GM12892 (cell line): ENCODE results near the gene RAB20.

Source experiments
- DNase-seq: peaks from one replicate; pipeline ENCODE4 v3.0.0; 2011; ENCODE audit not compliant: insufficient read length
- FAIRE-seq: peaks from 2 replicates; lab custom pipeline; 2011; peaks lifted over from hg19 to GRCh38; lab: Jason Lieb, UNC
- POLR2A ChIP-seq: IDR thresholded peaks from 2 replicates; pipeline ENCODE4 v1.6.1; 2011; ENCODE audit warnings: low read depth, low read length, control low read depth
- POLR2AphosphoS5 ChIP-seq: IDR thresholded peaks from 2 replicates; pipeline ENCODE4 v1.6.1; 2011; ENCODE audit warnings: low read depth, low read length, control low read depth
- TAF1 ChIP-seq: IDR thresholded peaks from 2 replicates; pipeline ENCODE4 v1.6.1; 2011; ENCODE audit warnings: low read depth, mild to moderate bottlenecking, control low read depth, low read length, borderline replicate concordance

The RAB20 gene

DNA sequence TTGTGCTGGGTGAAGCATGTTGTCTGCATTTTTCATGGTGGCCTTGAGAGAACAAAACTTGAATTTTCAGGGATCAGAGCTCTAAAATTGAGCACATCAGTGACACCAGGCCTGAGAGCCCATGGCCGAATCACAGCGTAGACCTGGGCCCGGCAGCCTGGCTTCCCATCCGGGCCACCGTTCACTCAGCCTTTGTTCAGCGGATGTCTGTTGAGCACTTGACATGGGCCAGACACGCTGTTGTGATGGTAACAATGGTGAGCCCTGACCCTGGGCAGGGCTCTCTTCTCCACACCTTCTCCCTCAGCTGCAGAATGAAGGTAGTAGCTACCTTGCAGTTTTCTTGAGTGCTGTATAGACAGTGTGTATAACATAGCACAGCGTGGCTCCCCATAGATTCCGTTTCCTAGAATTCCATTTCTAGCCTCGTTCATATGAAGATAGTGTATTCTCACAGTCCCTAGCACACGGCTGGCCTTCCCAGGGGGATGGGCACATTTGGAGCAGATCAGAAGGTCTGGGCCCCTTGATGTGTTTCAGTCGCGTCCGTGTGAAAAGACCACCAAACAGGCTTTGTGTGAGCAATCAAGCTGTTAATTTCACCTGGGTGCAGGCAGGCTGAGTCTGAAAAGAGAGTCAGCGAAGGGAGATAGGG is 75.3 kb downstream of the RAB20 start:
- DNase-seq (no peak), FAIRE-seq (no peak)
- TF ChIP-seq POLR2AphosphoS5 (no peak), TAF1 (no peak), POLR2A (no peak)

DNA sequence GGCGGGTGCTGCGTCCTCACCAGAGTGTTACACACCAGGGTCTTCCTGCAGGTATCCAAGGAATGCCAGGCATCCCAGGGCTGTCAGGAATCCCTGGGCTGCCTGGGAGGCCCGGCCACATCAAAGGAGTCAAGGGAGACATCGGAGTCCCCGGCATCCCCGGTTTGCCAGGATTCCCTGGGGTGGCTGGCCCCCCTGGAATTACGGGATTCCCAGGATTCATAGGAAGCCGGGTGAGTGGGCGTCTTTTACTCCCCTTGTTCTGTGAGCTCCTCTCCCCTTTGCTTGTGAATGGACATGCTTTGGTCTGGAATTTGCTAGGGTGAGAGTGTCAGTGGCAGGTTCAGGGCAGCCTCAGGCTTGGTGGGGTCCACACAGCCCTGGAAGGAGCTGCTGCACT is 75.9 kb downstream of the RAB20 start:
- FAIRE-seq (no peak), DNase-seq (no peak)
- TF ChIP-seq POLR2A (no peak), TAF1 (no peak), POLR2AphosphoS5 (no peak)

DNA sequence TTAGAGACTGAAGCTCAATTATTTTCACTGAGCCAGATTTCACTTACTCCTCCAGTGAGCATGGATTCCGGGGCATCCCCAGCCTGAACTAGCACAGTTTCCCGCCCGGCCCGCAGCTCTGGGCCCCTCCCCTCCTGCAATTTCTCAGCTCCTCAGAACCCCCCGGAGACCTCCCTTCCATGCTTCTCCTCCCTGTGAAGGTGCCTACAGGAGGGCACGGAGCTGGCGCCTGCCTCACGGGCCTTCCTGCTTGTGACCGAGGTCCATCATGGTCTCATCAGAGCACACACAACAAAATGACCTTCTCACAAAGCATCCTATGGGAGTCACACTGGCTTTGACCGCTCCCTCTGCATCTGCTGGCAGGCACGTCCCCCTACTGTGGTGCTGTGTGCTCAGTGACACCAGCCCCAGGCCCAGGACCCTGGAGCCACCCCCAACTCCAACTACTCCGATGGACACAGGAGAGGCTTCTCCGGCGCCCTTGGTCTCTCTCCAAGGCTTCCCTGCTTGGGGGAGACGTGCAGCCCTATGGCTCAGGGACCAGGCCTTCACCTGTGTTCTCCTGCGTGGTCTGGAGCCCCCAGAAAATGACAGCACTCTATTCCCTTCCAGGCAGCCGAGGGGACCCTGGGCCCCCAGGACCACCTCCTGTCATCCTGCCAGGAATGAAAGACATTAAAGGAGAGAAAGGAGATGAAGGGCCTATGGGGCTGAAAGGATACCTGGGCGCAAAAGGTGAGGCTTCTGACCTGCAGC is 77.1 kb downstream of the RAB20 start:
- no peak for TF ChIP-seq POLR2AphosphoS5
- TF ChIP-seq POLR2A: no peak
- TF ChIP-seq TAF1: no peak
- no peak for DNase-seq
- no peak for FAIRE-seq

DNA sequence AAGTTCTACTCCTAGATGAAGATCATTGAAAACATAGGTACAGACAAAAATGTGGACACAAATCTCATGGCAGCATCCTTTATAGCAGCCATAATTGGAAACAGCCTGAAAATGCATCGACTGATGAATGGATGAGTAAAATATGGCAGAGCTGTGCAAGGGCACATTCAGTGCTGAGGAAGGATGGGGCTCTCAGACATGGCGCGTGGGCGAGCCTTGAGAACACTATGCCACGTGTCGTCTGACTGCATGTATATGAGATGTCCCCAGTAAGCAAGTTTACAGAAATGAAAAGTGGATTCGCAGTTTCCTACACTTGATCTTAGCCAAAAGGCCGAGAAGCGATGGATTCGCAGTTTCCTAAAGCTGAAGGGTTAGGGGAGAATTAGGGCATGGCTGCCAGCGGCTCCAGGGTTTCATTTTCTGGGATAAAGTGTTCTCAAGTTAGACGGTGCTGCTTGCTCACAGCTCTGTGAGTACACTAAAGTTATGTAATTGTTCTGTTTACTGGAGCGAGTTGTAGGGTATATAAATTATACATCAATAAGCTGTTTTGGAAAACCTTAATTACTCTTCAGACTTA is 78.0 kb downstream of the RAB20 start:
- no peak for FAIRE-seq
- TF ChIP-seq TAF1: no peak
- no peak for TF ChIP-seq POLR2A
- no peak for TF ChIP-seq POLR2AphosphoS5

DNA sequence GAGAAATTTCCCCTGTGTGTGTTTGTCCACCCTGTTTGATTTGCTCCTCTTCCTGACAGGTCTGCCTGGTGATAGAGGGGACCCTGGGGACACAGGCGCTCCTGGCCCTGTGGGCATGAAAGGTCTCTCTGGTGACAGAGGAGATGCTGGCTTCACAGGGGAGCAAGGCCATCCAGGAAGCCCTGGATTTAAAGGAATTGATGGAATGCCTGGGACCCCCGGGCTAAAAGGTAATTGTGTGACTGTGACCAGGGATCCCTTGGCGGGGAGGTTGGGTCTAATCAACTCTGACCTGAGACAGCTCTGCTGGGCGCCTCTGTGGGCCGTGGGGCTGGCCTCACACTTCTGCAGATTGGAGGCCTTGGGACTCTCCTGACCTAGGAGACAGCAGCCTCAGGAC is 81.4 kb downstream of the RAB20 start:
- FAIRE-seq: no peak
- TF ChIP-seq POLR2A: no peak
- no peak for TF ChIP-seq TAF1
- TF ChIP-seq POLR2AphosphoS5: no peak

More for the DNA sequence above, 78.0 kb downstream of the RAB20 start:
- DNase-seq: no peak

DNA sequence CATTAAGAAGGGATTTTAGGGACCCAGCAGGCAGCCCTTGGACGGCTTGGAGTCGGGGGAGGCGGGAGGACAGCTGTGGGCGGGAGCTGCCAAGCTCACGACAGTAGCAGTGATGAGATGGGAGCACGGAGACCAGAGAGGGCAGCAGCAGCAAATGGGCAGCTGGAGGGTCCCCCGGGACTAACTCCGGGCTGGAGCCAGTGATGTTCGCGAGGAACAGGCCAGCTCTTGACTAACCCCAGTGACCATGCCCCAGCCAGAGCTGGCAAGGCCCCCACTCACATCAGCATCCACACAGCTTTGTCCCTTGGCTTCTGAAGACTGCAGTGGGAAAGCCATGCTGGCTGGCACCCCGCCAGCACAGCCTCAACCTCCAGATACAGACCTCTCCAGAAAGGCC is 81.9 kb downstream of the RAB20 start:
- FAIRE-seq (no peak), DNase-seq (no peak)
- TF ChIP-seq TAF1 (no peak), POLR2A (no peak), POLR2AphosphoS5 (no peak)

More for the DNA sequence above, 81.4 kb downstream of the RAB20 start:
- no peak for DNase-seq

DNA sequence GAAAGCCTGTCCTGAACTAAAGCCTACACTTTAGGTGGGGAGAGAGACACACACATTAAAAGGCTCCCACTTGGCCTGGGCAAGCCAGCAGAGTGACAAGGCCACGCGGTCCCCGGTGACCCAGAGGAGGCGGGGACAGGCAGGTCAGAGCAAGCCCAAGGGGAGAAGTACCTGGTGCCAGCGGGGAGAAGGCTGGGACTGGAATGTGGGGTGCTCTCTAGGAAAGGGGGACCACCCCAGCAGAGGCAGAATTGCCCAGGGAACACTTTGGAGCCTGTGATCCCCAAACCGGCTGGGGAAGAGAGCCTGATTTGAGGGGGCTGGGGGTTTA is 82.3 kb downstream of the RAB20 start:
- DNase-seq: no peak
- TF ChIP-seq TAF1 (no peak), POLR2A (no peak), POLR2AphosphoS5 (no peak)
- FAIRE-seq: no peak

DNA sequence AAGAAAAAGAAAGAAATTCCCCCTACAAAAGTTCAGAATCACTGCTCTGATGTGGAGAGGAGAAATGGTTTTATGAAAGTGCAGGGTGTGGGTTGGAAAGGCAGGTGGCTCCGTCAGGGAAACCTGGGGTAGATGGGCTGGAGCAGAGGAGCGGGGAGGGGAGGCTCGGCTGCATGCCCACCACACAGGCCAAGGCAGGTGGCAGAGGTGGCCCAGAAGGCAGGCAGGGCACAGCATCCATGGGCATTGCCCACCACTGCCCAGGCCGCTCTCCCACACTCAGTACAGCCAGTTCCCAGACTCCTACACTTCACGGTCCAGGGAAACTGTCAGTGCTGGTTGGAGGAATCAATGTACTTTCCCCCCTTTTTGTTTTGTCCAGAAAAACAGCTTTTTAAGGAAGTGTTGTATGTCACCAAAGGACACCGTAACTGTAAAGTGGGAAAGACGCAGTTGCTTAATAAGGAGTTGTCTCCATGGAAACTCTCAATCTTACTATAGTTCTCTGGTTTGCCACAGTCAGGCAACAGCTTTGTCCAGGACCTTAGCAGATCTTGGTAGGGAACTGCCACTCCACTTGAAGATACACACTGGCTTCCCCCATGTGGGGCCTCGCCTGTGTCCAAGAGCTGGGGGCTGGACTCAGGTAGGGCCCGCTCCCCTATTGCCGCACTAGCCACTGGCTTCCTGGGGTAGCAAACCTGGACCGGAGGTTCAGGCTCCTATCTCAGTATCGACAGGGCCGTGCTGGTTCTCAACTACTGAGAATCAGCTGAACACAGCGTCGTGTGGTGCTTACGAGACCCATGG is 82.9 kb downstream of the RAB20 start:
- TF ChIP-seq TAF1 (no peak), POLR2AphosphoS5 (no peak), POLR2A (no peak)
- FAIRE-seq: no peak
- no peak for DNase-seq

DNA sequence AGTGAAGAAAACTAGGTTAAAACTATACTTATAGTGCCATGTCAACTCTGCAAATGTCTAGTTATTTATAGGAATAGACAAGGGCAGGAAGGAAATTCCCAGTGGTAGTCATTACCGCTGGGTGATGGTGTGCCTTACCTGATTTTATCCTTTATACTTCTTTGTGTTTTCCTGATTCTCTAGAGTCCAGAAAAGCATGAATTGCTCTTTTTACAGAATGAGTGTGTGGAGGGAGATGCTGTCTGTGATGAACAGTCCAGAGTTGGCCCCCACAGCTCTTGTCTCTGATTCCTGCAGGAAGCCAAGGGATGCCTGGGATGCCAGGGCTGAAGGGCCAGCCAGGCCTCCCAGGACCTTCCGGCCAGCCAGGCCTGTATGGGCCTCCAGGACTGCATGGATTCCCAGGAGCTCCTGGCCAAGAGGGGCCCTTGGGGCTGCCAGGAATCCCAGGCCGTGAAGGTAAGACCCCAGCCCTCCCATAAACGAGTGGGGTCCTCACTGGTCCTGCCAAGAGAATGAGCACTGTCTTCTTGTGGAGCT is 83.7 kb downstream of the RAB20 start:
- DNase-seq (no peak), FAIRE-seq (no peak)
- no peak for TF ChIP-seq POLR2A
- TF ChIP-seq POLR2AphosphoS5: no peak
- no peak for TF ChIP-seq TAF1

DNA sequence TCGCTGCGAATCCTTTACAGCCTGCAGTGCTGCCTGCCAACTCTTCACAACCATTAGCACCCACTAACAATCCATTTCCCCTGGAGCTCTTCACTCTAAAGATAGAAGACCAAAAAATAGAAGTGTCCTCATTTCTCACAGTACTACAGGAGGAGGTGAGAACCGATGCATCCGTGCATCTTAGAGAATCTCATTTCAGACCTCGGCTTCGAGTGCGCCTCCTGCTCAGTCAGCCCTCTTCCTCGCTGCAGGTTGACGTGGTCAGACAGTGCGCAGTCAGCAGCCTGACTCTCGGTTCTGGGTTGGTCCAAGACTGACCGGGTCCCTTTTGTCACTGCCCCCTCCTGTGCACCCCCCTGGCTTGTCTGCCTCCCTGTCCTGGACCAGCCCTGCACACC is 85.3 kb downstream of the RAB20 start:
- no peak for DNase-seq
- FAIRE-seq: no peak
- no peak for TF ChIP-seq TAF1
- TF ChIP-seq POLR2AphosphoS5: no peak
- TF ChIP-seq POLR2A: no peak
